Superior temporal gyrus (tissue), 1 donor: ENCODE results near the gene HS3ST2.
"Not testable (repeated sequence)": the region's sequence is repeated elsewhere in the genome, so short reads cannot be mapped to it uniquely, and the experiment has no call there.

Experiments used
- DNase-seq: peaks from one replicate; pipeline ENCODE4 v3.0.0-alpha.2; 2016; ENCODE audit errors: extremely low spot score

Gene HS3ST2

GRCh38 chr16:22813223-22813947 is 577 bp upstream of the HS3ST2 start:
- no peak for DNase-seq

GRCh38 chr16:22814711-22815105 is 746 bp downstream of the HS3ST2 start:
- no peak for DNase-seq

GRCh38 chr16:22815863-22816262 is 1.9 kb downstream of the HS3ST2 start:
- no peak for DNase-seq

- DNase-seq: no peak
These were observed 2.5 kb downstream of the HS3ST2 start for GRCh38 chr16:22816475-22816874.

- not testable (repeated sequence) for DNase-seq
These were observed 4.8 kb downstream of the HS3ST2 start for GRCh38 chr16:22818736-22819135.

GRCh38 chr16:22838681-22839080 is 24.7 kb downstream of the HS3ST2 start:
- no peak for DNase-seq

DNA sequence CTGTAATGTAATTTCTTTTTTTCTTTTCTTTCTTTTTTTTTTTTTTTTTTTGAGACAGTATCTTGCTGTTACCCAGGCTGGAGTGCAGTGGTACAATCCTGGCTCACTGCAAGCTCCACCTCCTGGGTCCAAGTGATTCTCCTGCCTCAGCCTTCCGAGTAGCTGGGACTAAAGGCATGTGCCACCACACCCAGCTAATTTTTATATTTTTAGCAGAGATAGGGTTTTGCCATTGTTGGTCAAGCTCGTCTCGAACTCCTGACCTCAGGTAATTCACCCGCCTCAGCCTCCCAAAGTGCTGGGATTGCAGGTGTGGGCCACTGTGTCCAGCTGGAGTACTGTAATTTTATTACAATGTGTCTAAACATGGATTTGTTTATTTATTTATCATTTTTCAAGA is 28.1 kb downstream of the HS3ST2 start:
- DNase-seq: not testable (repeated sequence)

DNA sequence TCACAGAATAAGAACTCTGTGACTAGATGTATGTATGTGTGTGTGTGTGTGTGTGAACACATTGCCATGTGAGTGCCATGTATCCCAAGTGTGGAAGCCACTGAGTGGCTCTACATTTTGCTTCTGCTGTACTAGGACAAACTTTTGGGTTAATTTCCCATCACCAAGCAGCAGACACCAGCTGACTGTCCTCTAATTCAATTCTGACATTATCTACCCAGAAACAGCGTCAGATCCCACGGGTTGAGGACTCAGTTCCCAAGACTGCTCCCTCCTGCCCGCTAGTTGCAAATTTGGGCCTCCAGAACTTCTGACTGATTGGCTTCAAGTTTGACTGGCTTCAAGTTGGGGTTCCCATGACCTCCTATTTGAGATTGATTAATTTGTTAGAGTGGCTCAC is 29.2 kb downstream of the HS3ST2 start:
- DNase-seq: no peak

GRCh38 chr16:22843856-22844255 is 29.9 kb downstream of the HS3ST2 start:
- DNase-seq: no peak

GRCh38 chr16:22844416-22844815 is 30.5 kb downstream of the HS3ST2 start:
- DNase-seq: no peak

DNA sequence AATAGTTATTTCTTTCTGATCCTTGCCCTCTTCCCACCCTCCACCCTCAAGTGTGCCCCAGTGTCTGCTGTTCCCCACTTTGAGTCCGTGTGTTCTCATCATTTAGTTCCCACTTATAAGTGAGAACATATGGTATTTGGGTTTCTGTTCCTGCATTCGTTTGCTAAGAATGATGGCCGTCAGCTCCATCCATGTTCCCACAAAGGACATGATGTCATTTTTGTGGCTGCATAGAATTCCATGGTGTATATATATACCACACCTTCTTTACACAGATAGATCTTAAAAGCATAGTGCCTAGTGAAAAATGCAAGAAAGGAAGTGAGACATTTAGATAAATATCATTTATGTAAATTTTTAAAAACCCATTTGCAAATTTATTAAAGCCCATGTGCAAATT is 33.1 kb downstream of the HS3ST2 start:
- no peak for DNase-seq

DNA sequence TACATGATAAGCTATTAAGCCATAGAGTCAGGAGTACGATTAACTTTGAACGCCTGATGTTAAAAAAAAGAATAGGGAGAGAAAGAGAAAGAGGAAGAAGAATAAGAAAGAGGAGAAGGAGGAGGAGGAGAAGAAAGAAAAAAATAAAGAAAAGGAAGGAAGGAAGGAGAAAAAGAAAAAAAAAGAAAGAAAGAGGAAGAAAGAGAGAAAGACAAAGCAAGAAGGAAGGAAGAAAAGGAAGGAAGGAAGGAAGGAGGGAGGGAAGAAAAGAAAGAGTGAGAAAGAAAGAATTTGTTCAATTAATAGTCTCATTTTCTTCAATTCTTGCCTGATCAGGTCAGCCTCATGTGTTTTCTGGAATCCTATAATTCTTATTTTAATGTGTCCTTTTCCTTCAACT is 33.7 kb downstream of the HS3ST2 start:
- no peak for DNase-seq

DNA sequence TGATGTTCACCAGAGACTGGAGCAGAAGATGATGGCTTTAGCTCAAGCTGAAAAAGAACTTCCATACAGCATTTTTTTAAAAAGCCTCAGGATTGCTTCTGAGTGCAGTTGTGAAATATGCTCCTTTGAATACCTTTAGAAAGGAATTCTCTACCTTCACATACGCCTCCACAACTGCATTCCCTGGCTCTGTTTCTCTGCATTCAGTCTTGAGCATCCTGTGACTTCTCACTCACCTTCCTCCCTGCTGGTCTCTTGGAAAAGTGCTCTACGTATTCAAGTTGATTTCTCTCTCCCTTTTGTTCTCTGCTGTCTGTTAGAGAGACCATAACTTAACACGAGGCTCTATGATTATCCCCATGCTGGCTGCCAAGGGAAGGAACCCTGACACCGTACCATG is 34.5 kb downstream of the HS3ST2 start:
- no peak for DNase-seq

DNA sequence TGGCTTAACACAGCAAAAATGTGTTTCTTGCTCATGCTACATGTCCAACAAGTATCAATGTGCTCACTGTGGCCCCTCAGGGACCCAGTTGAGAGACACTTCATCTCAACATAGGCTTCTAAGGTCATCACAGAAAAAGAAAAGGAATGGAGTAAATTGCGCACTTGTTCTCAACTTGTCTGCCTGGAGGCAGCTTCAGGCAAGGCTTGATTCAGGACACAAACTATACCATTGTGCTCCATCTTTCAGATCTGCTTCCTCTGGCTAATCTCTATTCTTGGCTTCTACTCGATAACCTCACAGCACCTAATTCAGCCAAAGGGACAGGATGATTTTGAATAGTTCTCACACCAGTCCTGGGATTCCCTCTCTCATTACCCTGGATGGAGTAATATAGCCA is 35.6 kb downstream of the HS3ST2 start:
- no peak for DNase-seq

DNA sequence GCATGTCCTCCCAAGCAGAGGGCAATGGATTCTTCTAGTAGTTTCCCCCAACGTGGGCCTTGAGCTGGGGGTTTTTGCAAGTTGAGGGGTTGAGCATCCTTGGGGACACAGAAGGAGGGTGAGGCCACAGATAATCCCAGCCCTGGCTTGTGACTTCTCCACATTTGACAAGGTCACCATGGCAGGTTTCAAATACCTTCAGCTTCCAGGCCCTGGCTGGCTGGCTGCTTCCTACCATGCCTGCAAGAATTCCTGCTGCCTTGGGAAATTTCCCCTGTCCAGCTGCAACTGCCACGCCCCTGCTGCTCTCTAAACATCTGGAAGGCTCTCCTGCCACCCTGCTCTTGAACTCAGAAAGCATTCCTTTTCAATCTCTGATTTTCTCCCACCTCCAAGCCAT is 41.3 kb downstream of the HS3ST2 start:
- DNase-seq: no peak

- no peak for DNase-seq
These were observed 43.5 kb downstream of the HS3ST2 start for GRCh38 chr16:22857296-22858025.

GRCh38 chr16:22859925-22860324 is 46.0 kb downstream of the HS3ST2 start:
- no peak for DNase-seq

- no peak for DNase-seq
These were observed 47.6 kb downstream of the HS3ST2 start for GRCh38 chr16:22861580-22861979.

DNA sequence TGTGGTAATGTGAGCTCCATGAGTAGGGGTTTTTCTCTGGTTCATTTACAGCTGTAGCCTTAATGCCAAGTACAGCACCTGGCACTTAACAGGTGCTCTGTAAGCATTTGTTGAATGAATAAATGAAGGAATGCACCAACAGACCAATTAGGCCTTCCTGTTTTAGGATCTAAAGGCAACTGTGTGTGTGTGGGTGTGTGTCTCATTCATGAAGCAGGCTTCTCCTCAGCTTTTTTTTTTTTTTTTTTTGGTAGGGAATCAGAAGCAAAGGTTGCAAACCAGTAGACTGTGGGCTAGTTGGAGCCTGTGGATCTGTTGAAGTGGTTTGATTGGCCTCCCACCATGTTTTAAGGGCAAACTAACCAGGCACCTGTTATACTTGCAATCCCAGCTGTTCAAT is 48.1 kb downstream of the HS3ST2 start:
- DNase-seq: no peak

DNA sequence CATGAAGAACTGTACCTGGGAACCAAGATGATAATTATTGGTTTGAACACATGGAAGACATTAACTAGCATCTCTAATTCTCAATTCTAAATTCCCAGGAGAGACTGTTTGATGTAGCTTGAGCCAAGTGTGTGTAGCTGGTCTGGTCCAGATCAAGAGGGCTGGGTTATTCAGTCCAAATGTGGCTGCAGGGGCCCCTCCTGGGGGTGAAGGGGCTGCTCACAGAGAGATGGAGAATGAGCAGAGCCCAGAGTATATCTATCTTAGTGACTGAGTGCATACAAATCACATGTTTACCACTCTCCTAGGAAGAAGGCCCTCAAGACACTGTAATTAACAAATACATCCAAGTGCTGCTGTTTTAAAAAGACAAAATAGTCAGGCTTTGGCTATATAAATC is 50.4 kb downstream of the HS3ST2 start:
- DNase-seq: no peak

DNA sequence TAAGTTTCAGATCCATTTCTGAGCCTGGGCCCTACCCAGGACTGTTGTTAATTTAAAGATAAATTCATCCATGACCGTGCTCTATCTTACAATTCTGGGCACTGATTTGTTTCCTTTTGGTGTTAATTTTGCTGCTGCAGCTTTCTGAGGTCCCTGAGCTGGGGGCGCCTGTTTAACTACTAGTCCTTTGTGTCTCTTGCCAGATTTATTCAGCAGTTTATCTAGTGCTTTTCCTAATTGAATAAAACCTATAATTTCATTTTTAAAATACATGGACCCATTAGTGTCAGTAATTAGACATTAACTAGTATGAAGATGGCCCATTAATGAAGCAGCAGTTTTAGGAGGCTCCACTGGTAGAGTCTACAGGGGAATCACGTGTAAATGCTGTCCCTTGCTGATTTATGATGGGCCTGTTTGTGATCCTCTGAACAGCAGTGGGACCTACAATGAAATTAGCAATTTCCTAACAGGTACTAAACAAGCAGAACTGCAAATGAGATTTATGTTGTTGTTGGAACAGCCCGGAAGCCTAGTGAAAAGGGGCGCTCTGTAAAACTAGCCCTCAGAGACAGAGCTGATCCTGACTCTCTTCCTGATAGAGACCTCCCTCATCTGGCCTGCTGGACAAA is 54.7 kb downstream of the HS3ST2 start:
- DNase-seq: no peak

GRCh38 chr16:22871861-22872260 is 57.9 kb downstream of the HS3ST2 start:
- no peak for DNase-seq

GRCh38 chr16:22874394-22874793 is 60.4 kb downstream of the HS3ST2 start:
- no peak for DNase-seq
